Measurements from ENCODE around the gene RAB27A.

RAB27A gene

GRCh38 chr15:55222588-55222987, 67.0 kb downstream of the RAB27A start:
- no peak for DNase-seq

- no peak for DNase-seq
These were observed 68.3 kb downstream of the RAB27A start for GRCh38 chr15:55221090-55222011.

GRCh38 chr15:55220606-55221005, 69.0 kb downstream of the RAB27A start:
- DNase-seq, result no peak

- no peak for DNase-seq
These were observed 71.6 kb downstream of the RAB27A start for GRCh38 chr15:55218056-55218455.

GRCh38 chr15:55204464-55204863, 85.1 kb downstream of the RAB27A start:
- DNase-seq, result no peak

GRCh38 chr15:55202206-55202605, 87.4 kb downstream of the RAB27A start:
- DNase-seq, result no peak

GRCh38 chr15:55198706-55199105, 90.9 kb downstream of the RAB27A start:
- no peak for DNase-seq

- DNase-seq, result no peak
These were observed 91.9 kb downstream of the RAB27A start for GRCh38 chr15:55197719-55198118.

GRCh38 chr15:55197362-55197705, 92.3 kb downstream of the RAB27A start:
- DNase-seq, result no peak

- peak; percentile 89 for DNase-seq
These were observed 92.9 kb downstream of the RAB27A start, which contains the start of gene RSL24D1 for GRCh38 chr15:55196458-55197361. TSS of gene RSL24D1 (minus strand) at chr15:55196941. CDS start at chr15:55196890, 51 bp downstream.

GRCh38 chr15:55195996-55196395, 93.6 kb downstream of the RAB27A start:
- no peak for DNase-seq

GRCh38 chr15:55194256-55194655, 95.4 kb downstream of the RAB27A start:
- no peak for DNase-seq

GRCh38 chr15:55186331-55186730, 103.3 kb downstream of the RAB27A start:
- no peak for DNase-seq

GRCh38 chr15:55183679-55184078, 105.9 kb downstream of the RAB27A start:
- DNase-seq, result no peak

- no peak for DNase-seq
These were observed 110.5 kb downstream of the RAB27A start for GRCh38 chr15:55179141-55179540.

GRCh38 chr15:55170361-55170760, 119.3 kb downstream of the RAB27A start:
- no peak for DNase-seq

- DNase-seq, result peak; percentile 30
These were observed 121.2 kb downstream of the RAB27A start for GRCh38 chr15:55168350-55168974.

GRCh38 chr15:55164284-55164683, 125.3 kb downstream of the RAB27A start:
- no peak for DNase-seq

All from right kidney (tissue), 1 donor.